GM19238 (cell line): ENCODE measurements around the gene RBMS3.
"Not testable (repeated sequence)": the region's sequence is repeated elsewhere in the genome, so short reads cannot be mapped to it uniquely, and the experiment has no call there.

Experiments used
- DNase-seq: peaks from one replicate; pipeline ENCODE4 v3.0.0; 2011; ENCODE audit warnings: low spot score; ENCODE audit not compliant: insufficient read length

Gene RBMS3

DNA sequence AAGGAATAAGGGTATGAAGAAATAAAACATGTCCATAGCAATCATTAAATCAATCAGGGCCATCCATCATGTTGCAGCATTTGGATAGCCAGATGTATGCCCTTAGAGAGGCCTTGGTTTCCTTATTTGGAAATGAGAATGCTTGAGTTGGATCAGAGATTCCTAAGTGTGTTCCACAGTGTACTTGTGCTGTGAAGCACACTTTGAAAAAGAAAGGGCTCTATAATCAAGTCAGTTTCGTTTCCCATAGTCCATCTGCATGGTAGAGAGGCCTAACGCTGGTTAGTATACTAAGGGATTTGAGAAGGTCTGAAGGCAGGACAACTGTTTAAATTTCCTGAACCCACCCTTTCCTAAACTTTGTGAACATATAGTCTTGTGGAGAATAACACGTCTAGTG is 30.9 kb downstream of the RBMS3 start:
- DNase-seq, result no peak

DNA sequence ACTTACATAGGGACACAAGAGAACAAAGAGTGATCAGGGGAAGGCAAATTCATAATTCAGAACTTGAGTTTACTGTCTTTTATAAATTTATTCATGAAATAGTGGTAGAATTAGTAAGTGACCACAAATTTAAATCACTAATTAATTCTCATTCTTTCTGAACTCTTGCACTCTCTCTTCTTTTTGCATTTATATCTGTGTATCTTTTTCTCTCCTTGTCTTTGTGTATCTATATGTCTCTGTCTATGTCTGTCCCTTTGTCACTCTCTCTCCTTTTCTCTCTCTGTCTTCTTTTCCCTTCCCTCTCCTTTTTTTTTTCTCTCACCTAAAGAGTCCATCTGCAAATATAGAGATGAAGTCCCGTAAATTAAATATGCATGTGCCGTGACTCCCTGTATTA is 31.5 kb downstream of the RBMS3 start:
- DNase-seq, result no peak

GRCh38 chr3:29312960-29313452 is 32.1 kb downstream of the RBMS3 start:
- no peak for DNase-seq

DNA sequence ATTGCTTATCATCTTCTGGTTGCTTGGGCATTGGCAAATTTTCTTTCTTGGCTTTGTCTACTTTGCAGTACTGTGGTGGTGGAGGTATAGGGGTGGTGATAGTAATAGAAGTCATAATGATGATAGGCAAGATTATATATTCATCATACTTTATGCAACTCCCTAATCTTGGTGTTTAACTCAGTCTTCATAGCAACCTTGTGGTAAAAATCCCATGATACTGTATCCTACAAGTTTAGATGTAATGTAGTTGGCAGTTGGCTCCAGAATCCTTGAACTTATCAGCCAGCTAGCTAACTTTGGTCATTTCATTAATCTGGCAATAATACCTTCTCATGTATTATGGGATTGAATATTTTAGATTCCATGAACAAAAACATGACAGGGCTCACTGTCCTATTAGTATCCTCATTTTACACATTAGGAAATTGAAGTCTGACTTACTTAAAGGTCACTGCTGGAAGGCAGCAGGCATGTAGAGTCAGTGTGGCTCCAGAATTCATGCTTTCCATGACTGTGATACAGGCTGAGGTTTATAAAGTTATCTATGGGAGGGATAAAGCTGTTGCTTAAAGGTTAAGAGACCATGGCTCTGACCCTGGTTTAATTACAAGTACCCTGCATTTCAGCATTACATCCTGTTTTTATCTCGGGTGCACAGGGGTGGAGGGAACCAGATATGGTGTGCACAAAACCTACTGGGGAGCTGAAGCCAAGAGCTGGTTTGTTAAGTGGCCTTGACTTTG is 33.3 kb downstream of the RBMS3 start:
- DNase-seq, result no peak

DNA sequence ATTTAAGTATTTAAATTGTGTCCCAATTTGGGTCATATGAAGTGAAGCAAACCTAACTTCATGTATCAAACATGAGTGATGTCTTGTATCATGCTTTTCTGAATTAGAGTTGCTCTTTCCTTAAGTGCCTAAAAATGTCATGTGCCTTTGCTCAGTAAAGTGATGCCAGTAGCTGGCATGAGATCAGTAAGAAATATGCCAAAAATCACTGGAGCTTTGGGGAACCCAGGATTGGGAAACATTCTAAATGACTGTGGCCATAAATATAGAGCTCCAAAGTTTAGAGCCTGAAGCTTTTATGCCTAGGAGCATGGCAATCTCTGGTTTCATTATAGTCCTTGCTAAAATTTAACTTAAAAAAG is 33.8 kb downstream of the RBMS3 start:
- DNase-seq, result no peak

GRCh38 chr3:29317659-29318173 is 36.8 kb downstream of the RBMS3 start:
- DNase-seq, result no peak

- DNase-seq, result no peak
These were observed 37.4 kb downstream of the RBMS3 start for GRCh38 chr3:29318251-29318650.

DNA sequence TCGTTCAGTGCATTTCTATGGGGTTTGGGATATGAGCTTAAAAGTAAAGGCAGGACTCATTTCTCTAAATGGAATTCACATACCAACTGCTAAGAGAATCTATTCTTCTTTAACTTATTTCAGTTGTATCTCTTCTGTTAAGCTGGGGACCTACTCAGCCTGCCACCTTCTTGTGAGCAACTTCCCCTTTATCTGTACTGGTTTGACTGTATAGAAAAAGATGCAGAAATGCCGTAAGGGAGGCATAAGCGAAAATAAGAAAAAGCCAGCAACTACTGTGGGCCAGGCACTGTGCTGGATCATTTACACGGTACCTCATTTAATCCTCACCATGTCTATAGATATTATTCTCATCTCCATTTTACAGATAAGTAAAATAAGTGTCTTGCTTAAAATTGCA is 38.4 kb downstream of the RBMS3 start:
- DNase-seq, result no peak

DNA sequence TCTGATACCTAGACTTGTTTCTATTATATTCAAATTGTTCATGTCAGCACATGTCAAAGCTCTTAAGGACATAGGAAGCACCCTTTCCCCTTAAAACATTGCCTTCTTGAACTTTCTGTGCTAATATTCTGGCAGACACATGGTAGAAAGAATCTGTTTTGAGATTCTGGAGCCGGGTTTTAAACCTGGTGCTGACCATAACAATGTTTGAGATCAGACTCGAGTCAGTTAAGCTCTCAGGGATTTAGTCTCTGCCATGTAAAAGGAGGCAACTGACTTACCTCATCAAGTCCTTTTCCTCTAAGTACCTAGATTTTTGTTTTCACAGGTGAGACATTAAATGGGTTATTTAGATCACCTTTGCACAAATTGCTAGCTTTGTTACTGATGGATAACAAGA is 38.9 kb downstream of the RBMS3 start:
- no peak for DNase-seq

DNA sequence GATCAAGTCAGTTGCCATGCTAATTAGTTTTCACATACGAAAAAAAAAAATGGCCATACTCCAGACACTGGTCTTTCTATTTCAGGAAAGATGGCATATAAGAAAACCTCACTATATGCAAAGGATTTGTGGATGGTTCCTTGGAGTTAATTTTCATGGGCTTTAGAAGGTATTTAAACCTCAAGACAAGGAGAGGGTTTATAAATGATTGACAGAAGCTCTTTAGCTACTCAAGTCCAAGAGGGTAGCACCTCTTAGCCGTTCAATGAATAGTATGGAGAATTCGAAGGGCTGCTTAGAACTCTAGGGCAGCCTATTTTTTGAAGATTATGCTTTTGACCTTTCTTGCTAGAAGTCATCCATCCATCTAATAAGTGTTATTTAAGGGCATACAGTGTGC is 41.7 kb downstream of the RBMS3 start:
- DNase-seq, result no peak

GRCh38 chr3:29324180-29324651 is 43.3 kb downstream of the RBMS3 start:
- DNase-seq, result peak; percentile 9

- DNase-seq, result not testable (repeated sequence)
These were observed 45.7 kb downstream of the RBMS3 start for GRCh38 chr3:29326540-29326939.

- no peak for DNase-seq
These were observed 49.4 kb downstream of the RBMS3 start for GRCh38 chr3:29329986-29330890.

GRCh38 chr3:29331035-29331434 is 50.2 kb downstream of the RBMS3 start:
- no peak for DNase-seq

DNA sequence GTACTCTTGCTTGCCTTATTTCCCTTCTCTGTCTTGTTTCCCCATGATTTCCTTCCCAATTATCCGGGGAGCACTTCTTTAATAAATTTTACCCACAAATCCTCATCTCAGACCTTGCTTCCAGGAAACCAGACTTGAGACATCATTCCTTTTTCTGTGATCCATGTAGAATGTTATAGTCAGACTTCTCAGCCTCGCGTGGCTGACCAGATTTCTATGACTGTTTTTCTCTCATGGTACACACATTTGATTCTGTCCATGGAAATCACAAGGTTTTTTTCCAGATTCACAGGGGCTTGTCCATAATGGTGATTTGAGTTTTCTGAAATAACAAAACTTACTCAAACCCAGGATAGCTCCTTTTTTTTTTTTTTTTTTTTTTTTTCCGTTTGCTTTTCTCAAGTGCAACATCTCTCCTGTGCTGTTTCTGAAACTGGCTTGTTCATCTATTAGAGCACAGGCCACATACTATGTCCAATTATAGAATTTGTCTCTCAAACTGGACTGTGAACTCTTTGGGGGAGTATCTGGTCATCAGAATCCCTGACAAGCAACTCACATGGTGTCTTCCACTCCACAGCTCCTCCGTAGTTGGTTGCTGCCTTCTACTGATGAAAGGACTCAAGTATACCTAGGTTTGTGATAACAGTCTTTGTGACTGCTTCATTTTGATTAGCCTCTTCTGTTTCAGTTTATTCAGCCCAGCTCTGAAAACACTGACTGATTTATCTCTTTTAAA is 50.8 kb downstream of the RBMS3 start:
- DNase-seq, result no peak

DNA sequence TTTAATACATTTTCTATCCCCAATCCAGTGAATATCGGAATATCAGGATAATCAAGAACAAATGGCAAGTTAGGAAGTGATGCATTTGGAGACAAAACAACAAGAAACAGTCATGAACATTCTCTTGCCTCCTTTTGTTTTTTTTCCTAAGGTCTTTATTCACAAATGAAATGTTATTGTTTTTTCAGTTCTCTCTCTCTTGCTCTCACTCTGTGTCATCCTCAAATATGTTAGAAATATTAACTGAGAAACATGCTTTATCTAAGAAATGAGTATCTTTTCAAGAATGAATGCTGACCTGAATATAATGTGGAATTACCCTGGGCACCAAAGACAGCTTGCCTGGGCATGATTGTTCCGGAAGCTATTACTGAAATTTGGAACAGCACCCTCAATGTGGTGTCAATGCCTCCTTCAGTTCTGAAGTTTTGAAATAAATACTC is 51.3 kb downstream of the RBMS3 start:
- no peak for DNase-seq

GRCh38 chr3:29333576-29333975 is 52.7 kb downstream of the RBMS3 start:
- no peak for DNase-seq

DNA sequence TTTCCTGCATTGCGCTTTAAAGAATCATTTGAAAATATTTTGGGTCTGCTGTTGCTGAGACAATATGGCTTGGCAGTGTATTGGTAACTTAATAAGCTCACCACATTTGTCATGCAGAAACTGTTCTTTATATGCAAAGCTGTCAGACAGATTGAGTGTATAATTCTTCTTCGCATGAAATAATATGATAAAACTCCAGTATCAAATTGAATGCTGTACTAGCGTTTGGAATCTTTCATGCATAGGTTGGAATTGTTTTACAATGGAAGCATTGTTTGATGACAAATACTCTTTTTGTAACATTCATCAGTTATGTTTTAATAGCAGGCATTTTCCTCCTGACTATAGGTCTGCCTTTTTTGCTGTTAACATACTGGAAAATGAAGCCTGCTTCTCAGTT is 53.8 kb downstream of the RBMS3 start:
- no peak for DNase-seq

- DNase-seq, result no peak
These were observed 54.6 kb downstream of the RBMS3 start for GRCh38 chr3:29335438-29335837.

- no peak for DNase-seq
These were observed 55.1 kb downstream of the RBMS3 start for GRCh38 chr3:29335943-29336342.

DNA sequence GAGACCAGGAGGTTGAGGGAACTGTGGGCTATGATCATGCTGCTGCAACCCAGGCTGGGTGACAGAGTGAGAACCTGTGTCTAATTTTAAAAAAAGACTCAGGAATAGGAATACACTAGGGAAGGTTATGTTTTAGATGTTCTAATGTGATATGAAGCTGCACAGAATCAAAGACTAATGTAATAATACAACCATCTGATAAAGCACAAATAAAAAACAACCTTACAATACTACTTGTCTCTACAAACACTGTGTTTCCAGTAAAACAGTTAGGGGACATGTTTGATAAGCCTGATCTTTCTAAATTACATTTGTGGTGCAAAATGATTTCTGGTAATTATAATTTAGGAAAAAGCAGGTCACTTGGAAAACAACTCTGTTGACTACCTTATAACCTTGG is 56.7 kb downstream of the RBMS3 start:
- DNase-seq, result no peak
